Right kidney (tissue), 1 donor: ENCODE results near the gene HOXC4.
A peak's percentile ranks its signal among the peaks of the same experiment; 100 is the strongest.

ENCODE experiments used
- DNase-seq: peaks from one replicate; pipeline ENCODE4 v3.0.0-alpha.2; 2016

The HOXC4 gene

DNA sequence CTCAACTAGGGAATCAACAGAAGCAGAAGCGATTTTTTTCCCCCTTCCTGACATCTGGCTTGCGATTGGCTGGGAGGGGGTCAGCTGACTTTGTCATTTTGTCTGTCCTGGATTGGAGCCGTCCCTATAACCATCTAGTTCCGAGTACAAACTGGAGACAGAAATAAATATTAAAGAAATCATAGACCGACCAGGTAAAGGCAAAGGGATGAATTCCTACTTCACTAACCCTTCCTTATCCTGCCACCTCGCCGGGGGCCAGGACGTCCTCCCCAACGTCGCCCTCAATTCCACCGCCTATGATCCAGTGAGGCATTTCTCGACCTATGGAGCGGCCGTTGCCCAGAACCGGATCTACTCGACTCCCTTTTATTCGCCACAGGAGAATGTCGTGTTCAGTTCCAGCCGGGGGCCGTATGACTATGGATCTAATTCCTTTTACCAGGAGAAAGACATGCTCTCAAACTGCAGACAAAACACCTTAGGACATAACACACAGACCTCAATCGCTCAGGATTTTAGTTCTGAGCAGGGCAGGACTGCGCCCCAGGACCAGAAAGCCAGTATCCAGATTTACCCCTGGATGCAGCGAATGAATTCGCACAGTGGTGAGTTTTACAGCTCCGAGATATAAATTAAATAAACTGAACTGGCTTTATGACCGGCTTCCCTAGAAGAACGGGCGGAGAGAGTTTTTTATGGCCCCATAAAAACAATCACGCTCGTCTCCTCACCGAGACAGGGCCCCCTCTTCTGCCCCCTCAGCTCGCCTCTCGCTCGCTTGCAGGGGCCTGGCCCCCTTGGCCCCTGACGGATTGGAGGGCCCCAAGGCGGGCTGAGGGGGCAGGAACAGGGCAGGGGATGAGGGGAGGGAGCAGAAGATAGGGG is 25.1 kb upstream of the HOXC4 start, which contains the start of gene HOXC6:
Gene HOXC6, plus strand, starts transcription at position 127 of the 888 bp plus-strand sequence. Its CDS starts 82 bp downstream, at position 209.
- no peak for DNase-seq

GRCh38 chr12:54029529-54030441 is 23.9 kb upstream of the HOXC4 start:
- peak; percentile 82 for DNase-seq

DNA sequence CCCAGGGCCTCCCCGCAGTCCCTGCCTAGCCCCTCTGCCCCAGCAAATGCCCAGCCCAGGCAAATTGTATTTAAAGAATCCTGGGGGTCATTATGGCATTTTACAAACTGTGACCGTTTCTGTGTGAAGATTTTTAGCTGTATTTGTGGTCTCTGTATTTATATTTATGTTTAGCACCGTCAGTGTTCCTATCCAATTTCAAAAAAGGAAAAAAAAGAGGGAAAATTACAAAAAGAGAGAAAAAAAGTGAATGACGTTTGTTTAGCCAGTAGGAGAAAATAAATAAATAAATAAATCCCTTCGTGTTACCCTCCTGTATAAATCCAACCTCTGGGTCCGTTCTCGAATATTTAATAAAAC is 23.2 kb upstream of the HOXC4 start:
- no peak for DNase-seq

GRCh38 chr12:54030889-54031471 is 22.7 kb upstream of the HOXC4 start:
- DNase-seq: no peak

DNA sequence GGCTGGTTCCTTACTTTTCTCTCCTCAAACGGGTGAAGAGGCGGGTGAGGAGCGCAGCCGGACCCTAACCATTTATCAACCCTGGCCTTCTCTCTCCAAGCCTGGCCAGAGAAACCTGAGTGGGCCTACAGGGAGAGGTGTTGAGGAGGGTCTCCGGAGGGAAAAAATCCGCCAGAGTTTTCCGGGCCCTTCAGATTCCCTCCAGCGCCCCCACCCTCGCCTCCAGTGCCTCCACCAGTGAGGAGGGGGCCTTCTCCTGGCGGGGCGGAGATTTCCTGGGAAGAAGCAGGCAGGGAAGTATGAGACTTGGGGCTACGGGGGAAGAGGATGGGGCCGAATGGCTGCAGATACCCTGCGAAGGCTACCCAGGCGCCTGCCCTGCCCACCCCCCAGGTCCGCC is 22.2 kb upstream of the HOXC4 start:
- no peak for DNase-seq

- no peak for DNase-seq
Observed at GRCh38 chr12:54032086-54032619, 21.5 kb upstream of the HOXC4 start.

DNA sequence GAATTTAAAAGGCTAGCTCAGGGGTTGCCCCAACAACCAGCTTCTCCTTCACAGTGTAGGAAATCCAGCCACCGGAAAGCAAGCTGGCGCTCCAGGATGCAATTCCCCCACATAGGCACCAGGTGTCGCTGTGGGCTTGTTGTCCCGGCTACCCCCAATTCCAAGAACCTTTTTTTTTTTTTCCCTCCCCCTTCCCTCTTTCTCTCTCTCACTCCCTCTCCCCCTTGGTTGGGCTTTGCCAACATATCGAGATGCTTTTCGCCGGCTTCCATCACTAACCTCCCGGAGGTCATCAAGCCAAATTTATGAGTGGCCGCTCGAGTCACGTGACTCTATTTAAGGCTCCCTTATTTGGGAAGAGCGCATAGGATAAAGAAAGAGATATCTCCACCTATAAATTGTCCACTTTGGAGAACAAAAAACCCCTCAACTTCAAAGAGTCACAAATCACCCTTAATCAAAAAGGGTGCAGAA is 21.0 kb upstream of the HOXC4 start, which contains the start of gene HOXC5:
Gene HOXC5, plus strand, starts transcription at position 424 of the 474 bp plus-strand sequence. CDS start 73 bp downstream, outside the sequence.
- no peak for DNase-seq

DNA sequence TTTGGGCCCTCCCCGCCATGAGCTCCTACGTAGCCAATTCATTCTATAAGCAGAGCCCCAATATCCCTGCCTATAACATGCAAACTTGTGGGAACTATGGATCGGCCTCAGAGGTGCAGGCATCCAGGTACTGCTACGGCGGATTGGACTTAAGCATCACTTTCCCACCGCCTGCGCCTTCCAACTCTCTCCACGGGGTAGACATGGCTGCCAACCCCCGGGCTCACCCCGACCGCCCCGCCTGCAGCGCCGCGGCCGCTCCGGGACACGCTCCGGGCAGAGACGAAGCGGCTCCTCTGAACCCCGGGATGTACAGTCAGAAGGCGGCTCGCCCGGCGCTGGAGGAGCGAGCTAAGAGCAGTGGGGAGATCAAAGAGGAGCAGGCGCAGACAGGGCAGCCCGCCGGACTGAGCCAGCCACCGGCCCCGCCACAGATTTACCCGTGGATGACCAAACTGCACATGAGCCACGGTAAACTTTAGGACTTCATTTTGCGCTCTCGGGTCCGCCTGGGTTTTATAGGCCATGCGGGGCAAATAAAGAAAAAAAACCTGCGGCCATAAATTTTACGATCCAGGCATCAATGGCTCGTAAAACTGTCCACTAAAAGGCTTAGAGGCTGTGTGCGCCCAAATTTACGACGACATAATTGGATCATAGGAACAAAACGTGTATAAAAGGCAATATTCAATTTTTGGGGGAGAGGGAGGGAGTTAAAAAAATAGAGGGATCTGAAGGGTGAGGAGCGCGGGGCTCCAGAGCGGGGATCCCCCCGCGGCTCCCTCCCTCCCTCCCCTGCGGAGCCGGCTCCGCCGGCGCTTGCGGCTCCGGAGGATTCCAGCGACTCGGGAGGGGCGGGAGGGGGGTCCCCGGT is 20.3 kb upstream of the HOXC4 start:
- DNase-seq: peak; percentile 93

GRCh38 chr12:54033980-54034784 is 19.5 kb upstream of the HOXC4 start:
- no peak for DNase-seq

GRCh38 chr12:54034785-54035310 is 18.8 kb upstream of the HOXC4 start:
- no peak for DNase-seq

DNA sequence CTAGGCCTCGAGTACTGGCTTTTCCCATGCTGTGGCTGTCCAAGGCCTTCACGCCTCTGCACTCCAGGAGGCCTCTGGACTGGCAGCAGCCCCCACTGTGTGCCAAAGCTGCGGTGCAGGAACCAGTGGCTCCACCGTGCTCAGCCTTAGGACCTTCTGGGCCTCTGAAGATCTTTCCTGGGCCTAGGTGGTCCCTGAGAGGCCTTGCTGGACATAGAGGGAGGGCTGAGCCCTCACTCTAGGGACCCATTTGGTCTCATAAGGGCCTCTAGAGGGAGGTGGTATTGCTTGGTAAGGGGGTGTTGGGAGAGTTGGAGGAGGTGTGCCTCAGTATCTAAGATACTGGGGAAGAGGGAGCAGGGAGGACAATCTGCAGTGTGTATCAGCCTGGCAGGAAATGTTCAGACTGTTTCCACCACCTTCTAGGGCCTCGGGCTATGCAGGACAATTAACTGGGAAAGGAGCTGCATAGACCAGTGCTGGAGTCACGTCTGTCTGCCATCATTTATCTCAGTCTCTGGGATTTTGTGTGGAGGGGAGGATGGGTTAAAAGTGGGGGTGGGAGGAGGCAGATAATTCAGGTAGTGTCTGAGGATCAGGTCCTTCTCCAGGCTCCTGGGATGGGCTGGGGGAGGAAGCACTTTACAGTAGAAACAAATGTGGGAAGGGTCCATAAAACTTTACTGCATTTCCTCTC is 17.9 kb upstream of the HOXC4 start:
- DNase-seq: no peak

GRCh38 chr12:54036620-54037359 is 16.8 kb upstream of the HOXC4 start:
- no peak for DNase-seq

DNA sequence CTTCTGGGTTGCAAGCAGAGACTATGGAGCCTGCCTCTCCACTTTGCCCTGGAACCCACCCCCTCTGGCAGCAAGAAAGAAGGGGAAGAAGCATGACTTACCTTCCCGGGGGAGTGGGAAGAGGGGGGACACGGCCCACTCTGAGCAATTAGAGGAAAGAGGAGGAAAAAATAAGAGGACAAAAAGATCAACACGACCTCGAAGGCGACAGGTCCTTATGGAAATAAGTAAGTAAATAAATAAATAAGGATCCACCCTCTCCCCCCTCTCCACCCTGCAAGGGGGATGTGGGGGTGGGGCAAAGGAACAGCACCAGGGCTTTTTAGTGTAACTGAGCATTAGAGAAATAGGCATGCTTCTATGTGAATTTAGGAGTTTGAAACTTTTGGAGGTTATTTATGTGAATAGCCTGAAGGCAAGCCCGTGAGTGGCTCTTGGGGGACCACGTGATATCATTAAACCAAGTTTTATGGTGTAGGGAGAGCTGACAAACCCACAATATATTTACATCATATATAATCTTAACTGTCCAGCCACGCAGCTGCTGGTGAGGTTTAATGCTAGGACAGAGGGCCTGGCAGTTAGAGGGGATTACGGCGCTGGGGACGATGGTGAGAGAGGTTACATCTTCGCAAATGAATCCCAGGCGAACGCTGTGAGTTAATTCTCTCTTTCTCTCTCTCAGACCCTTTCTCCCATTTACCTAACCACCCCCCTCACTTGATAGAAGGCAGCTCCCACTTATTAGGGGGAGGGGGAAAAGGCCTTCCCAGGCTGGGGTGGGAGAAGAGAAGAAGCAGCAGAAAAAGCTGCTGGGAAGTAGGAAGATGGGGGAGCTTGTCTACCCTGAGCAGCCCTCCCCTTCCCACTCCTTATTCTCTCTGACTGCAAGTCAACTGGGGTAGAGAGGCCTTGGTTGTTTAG is 16.0 kb upstream of the HOXC4 start:
- no peak for DNase-seq

DNA sequence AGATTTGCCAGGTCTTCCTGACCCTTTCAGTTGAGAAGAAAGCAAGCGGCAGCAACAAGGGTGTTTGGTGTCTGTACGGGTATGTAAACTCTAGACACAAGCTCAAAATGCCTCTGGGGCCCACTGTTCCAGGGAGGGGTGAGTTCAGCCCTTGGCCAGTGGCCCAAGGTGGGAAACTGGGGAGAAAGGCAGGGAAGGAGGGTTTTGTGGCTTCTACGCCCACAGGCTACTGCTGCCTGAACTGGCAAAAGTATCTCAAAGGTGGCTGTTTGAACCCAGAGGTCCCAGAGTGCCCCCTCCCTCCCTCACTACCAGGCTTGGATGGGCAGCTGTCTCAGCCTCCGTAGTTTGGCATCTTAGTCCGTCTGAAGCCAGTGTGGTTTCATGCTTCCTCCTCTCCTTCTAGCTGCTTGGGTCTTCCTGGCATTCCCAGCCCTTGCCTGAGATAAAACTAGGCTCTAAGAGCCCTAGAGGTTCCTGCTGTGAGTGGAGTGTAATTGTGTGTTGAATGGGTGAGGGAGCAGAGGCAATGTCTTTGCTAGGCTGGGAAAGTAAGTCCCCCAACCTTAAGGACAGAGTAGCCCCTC is 15.3 kb upstream of the HOXC4 start:
- no peak for DNase-seq

- no peak for DNase-seq
Observed at GRCh38 chr12:54038871-54039414, 14.7 kb upstream of the HOXC4 start.

DNA sequence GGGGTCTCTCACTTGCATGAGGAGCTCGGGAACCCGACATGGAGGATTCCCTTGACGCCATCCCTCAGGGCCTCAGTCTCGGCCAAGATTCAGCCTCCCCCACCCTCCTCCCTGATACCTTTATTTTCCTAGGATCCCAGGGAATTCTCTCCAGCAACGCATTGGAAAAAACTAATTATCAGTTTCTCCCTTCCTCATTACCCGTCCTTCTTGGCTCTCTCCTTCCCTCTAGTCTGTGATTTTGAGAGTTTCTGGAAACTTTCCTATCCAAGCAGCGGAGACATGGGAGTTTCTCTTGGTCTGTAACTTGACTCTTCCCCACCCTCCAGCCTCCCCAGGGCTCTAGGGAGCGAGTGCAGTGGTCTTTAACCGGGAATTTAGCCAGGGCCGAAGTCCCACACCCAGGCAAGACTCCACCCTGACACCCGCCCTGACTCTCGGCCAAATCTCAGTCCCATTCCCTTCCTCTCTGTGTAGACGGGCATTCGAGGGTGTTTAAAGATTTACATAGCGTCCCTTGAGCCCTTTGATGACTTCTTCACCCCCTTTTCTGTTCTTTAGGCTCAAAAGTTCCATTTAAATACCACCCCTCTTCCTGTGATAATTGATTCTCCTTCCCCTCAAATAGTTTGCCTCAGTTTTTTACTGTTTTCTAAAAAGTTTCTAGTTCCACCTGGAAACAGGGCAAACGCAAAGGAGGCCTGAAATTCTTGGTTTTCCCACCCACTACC is 14.1 kb upstream of the HOXC4 start:
- no peak for DNase-seq
